Lung (tissue), 12 donors: Measurements from ENCODE around the gene GABRB1. TPM values are rescaled to one million over a fixed set of nuclear protein-coding genes. Genes with fewer than 3 reads are reported as not detected.

ENCODE experiments used
- ATAC-seq: fragments of 200-7000 bp; cut with Tn5 transposase; one replicate; pipeline ENCODE4 v1.9.1; 2020; ENCODE audit warnings: moderate number of reproducible peaks; ENCODE audit not compliant: insufficient read depth, low FRiP score
- DNase-seq, 3 donors: peaks; one replicate each; pipeline ENCODE4 v3.0.0-alpha.2; 2013 to 2017
- H3K27ac ChIP-seq, 2 donors: one replicate each; pipeline ENCODE4 v1.5.1; 2013; ENCODE audit warnings: mild to moderate bottlenecking in 2 of 2, moderate library complexity in 2 of 2, control low read depth in 1 of 2, inconsistent platforms in 1 of 2, low read depth in 1 of 2, low read length in 1 of 2
- H3K27me3 ChIP-seq, 3 donors: one replicate each; pipeline ENCODE4 v1.5.1; 2013; ENCODE audit warnings: low read length in 2 of 3; ENCODE audit not compliant: control insufficient read depth in 3 of 3, insufficient read depth in 3 of 3
- H3K36me3 ChIP-seq, 4 donors: one replicate each; pipeline ENCODE4 v1.5.1; 2013; ENCODE audit warnings: low read length in 4 of 4, mild to moderate bottlenecking in 1 of 4, moderate library complexity in 1 of 4; ENCODE audit not compliant: control insufficient read depth in 4 of 4, insufficient read depth in 4 of 4
- H3K4me1 ChIP-seq, 5 donors: one replicate each; pipeline ENCODE4 v1.5.1; 2013; ENCODE audit warnings: low read length in 5 of 5, mild to moderate bottlenecking in 2 of 5, moderate library complexity in 1 of 5; ENCODE audit not compliant: control insufficient read depth in 5 of 5, insufficient read depth in 5 of 5
- H3K4me3 ChIP-seq: one replicate; pipeline ENCODE4 v1.5.1; 2013; ENCODE audit warnings: mild to moderate bottlenecking, control low read depth, moderate library complexity
- H3K9ac ChIP-seq, 2 donors: one replicate each; pipeline ENCODE4 v1.5.1; 2013; ENCODE audit warnings: low read length in 2 of 2, control low read depth in 1 of 2; ENCODE audit not compliant: insufficient read depth in 1 of 2
- H3K9me3 ChIP-seq, 4 donors: one replicate each; pipeline ENCODE4 v1.5.1; 2013; ENCODE audit warnings: low read length in 3 of 4, mild to moderate bottlenecking in 1 of 4, moderate library complexity in 1 of 4; ENCODE audit not compliant: control insufficient read depth in 4 of 4, insufficient read depth in 3 of 4
- CTCF ChIP-seq: IDR thresholded peaks from 2 replicates; pipeline ENCODE4 v1.5.1; 2012; ENCODE audit warnings: mild to moderate bottlenecking; ENCODE audit errors: control extremely low read depth, extremely low read depth
- WGBS, 2 donors: extraction: QIAGEN DNeasy Blood & Tissue Kit; methylation state at CpG; one replicate each; pipeline ENCODE4 v1.1.7; 2013; 5-methylcytosine and 5-hydroxymethylcytosine counted together
- polyA plus RNA-seq, 2 donors: library from polyadenylated mRNA; stranded (reverse); fragments of 200-250 nt; gene quantifications; one replicate each; pipeline ENCODE4 v1.2.1, GENCODE V29; 2013
- total RNA-seq, 2 donors: library from RNA; depleted of rRNA in 1 of 2; stranded (reverse); fragments of >200 nt in 1 of 2; gene quantifications; one replicate each; pipeline ENCODE4 v1.2.1, GENCODE V29; 2014 to 2021
- donor health status: control.
- donor health status: control.
- donor health status: Bipolar disorder and iron deficiency.
- donor health status: healthy.
- donor health status: DM: yes; HTN: yes; CAD: no.

GABRB1 gene
- total and polyA plus RNA-seq, 4 donors: 0.34 TPM; not detected in 3

DNA sequence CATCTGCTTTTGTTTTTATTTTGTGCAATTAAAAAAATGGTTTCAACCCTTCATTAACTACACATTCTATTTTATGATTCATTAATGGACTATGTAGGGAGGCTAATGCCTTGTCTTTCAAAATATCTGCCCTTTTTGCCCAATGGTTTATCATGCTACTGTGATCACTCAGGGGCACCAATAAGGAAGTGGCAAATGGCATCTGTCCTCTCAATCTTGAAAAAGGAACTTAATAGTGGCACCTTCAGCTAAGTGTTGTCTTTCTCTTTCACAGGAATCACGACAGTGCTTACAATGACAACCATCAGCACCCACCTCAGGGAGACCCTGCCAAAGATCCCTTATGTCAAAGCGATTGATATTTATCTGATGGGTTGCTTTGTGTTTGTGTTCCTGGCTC, 375.0 kb downstream of the GABRB1 start:
- ATAC-seq (no peak), DNase-seq (no peak)
- H3K27ac ChIP-seq: no peak overlapping the region
- H3K36me3 ChIP-seq: no peaks in the 10 kb centered on the region
- no peak overlapping the region for H3K4me3 ChIP-seq
- peaks cover 0 to 3% (median 0%) of the 10 kb centered on the region in 5 donors for H3K4me1 ChIP-seq
- H3K27me3 ChIP-seq: no peaks in the 10 kb centered on the region
- TF ChIP-seq CTCF: no peak
- H3K9ac ChIP-seq: no peak overlapping the region
- WGBS, 2 donors: 64 to 69% methylated on average over 2 of the region's 2 CpGs
- no peaks in the 10 kb centered on the region for H3K9me3 ChIP-seq

GRCh38 chr4:47410271-47410670, 378.9 kb downstream of the GABRB1 start:
- H3K27me3 ChIP-seq: no peaks in the 10 kb centered on the region
- H3K4me1 ChIP-seq: no peaks in the 10 kb centered on the region
- no peaks in the 10 kb centered on the region for H3K9me3 ChIP-seq
- TF ChIP-seq CTCF: no peak
- no peak overlapping the region for H3K27ac ChIP-seq
- no peaks in the 10 kb centered on the region for H3K36me3 ChIP-seq
- peak in 2 of 3 donors; percentile 6 for DNase-seq
- 70 to 76% methylated on average over 1 of the region's 1 CpG for WGBS, 2 donors
- ATAC-seq: no peak
- H3K4me3 ChIP-seq: no peak overlapping the region
- no peak overlapping the region for H3K9ac ChIP-seq

GRCh38 chr4:47413521-47413920, 382.2 kb downstream of the GABRB1 start:
- TF ChIP-seq CTCF: no peak
- 44 to 64% methylated on average over 2 of the region's 2 CpGs for WGBS, 2 donors

GRCh38 chr4:47415719-47416118, 384.4 kb downstream of the GABRB1 start:
- DNase-seq (no peak), ATAC-seq (no peak)
- no peaks in the 10 kb centered on the region for H3K36me3 ChIP-seq
- H3K27me3 ChIP-seq: no peaks in the 10 kb centered on the region
- no peaks in the 10 kb centered on the region for H3K9me3 ChIP-seq
- no peak overlapping the region for H3K27ac ChIP-seq
- no peak overlapping the region for H3K9ac ChIP-seq
- no peak overlapping the region for H3K4me3 ChIP-seq
- no peaks in the 10 kb centered on the region for H3K4me1 ChIP-seq
- TF ChIP-seq CTCF: no peak

More at GRCh38 chr4:47413521-47413920, 382.2 kb downstream of the GABRB1 start:
- no peaks in the 10 kb centered on the region for H3K4me1 ChIP-seq
- no peaks in the 10 kb centered on the region for H3K9me3 ChIP-seq
- DNase-seq: no peak
- H3K27ac ChIP-seq: no peak overlapping the region
- no peak for ATAC-seq
- H3K4me3 ChIP-seq: no peak overlapping the region
- no peak overlapping the region for H3K9ac ChIP-seq
- H3K27me3 ChIP-seq: no peaks in the 10 kb centered on the region
- no peaks in the 10 kb centered on the region for H3K36me3 ChIP-seq
